ENCODE data around the gene LRRC4B.
"Not testable (repeated sequence)": the region's sequence is repeated elsewhere in the genome, so short reads cannot be mapped to it uniquely, and the experiment has no call there.

- not testable (repeated sequence) for TF ChIP-seq CTCF, POLR2AphosphoS5 (IDR thresholded peaks at IDR 0.05)
Measured at GRCh38 chr19:50581795-50582660, 13.8 kb upstream of the LRRC4B start.

Measured in sigmoid colon (tissue), 4 donors.